Panc1 (cell line): ENCODE results near the gene PAPSS1. TPM values are rescaled to one million over a fixed set of nuclear protein-coding genes. Genes with fewer than 3 reads are reported as not detected.

Experiments used
- ATAC-seq: fragments of 200-7000 bp; cut with Tn5 transposase; 2 replicates; pipeline ENCODE4 v1.9.1; 2020; ENCODE audit warnings: mild to moderate bottlenecking, moderate library complexity
- BruUV-seq: library from RNA; stranded (reverse); fragments of 400-500 nt; replicated peaks from 2 replicates; lab custom pipeline; 2021; lab: Mats Ljungman, UMichigan
- CTCF ChIA-PET: fragments of 300-600 bp; sonication (Branson Sonifier 250); formaldehyde crosslinking; loops from one replicate; lab custom pipeline; 2022; ENCODE audit warnings: antibody characterized with exemption; lab: Charles Lee
- POLR2A ChIA-PET: fragments of 300-600 bp; sonication (Branson Sonifier 250); formaldehyde crosslinking; loops from one replicate; lab custom pipeline; 2022; ENCODE audit warnings: antibody characterized with exemption; lab: Charles Lee
- DNase-seq: peaks from one replicate; pipeline ENCODE4 v3.0.0-alpha.2; 2010; ENCODE audit warnings: low read depth, low spot score
- H3K27ac ChIP-seq: 2 replicates; pipeline ENCODE4 v1.5.1; 2011; ENCODE audit warnings: mild to moderate bottlenecking, low read length, inconsistent platforms
- H3K27me3 ChIP-seq: fragments of 200-500 bp; sonication (Bioruptor generic); 2 replicates; pipeline ENCODE4 v1.6.0; 2014; ENCODE audit warnings: low read length, inconsistent platforms; ENCODE audit not compliant: control insufficient read depth, insufficient read depth
- H3K36me3 ChIP-seq: fragments of 200-500 bp; sonication (Bioruptor generic); 2 replicates; pipeline ENCODE4 v1.5.1; 2014; ENCODE audit warnings: inconsistent platforms, mild to moderate bottlenecking, low read length, moderate library complexity; ENCODE audit not compliant: control insufficient read depth, insufficient read depth
- H3K4me1 ChIP-seq: 2 replicates; pipeline ENCODE4 v1.5.1; 2011; ENCODE audit warnings: inconsistent platforms, mild to moderate bottlenecking, low read length, moderate library complexity; ENCODE audit not compliant: control insufficient read depth, insufficient read depth
- H3K4me3 ChIP-seq, 2 experiments: 2 replicates each; pipeline ENCODE4 v1.5.1; 2011 to 2012; ENCODE audit warnings: low read depth in 2 of 2, low read length in 2 of 2, mild to moderate bottlenecking in 2 of 2, inconsistent platforms in 1 of 2, moderate library complexity in 1 of 2
- H3K9me3 ChIP-seq: fragments of 200-500 bp; sonication (Bioruptor generic); 2 replicates; pipeline ENCODE4 v1.5.1; 2014; ENCODE audit warnings: low read depth, mild to moderate bottlenecking, inconsistent platforms, low read length, moderate library complexity; ENCODE audit not compliant: control insufficient read depth, insufficient read depth
- CTCF ChIP-seq: fragments of 450-650 bp; IDR thresholded peaks from 2 replicates; pipeline ENCODE4 v1.5.1; 2017; ENCODE audit warnings: mild to moderate bottlenecking
- POLR2AphosphoS5 ChIP-seq: IDR thresholded peaks from 2 replicates; pipeline ENCODE4 v1.6.1; 2012; ENCODE audit warnings: mild to moderate bottlenecking, low read depth, low read length, moderate library complexity
- REST ChIP-seq, 2 experiments: IDR thresholded peaks; 2 replicates each; pipeline ENCODE4 v1.6.1; 2011 to 2012; ENCODE audit warnings: low read depth in 2 of 2, control low read depth in 1 of 2, low read length in 1 of 2, mild to moderate bottlenecking in 1 of 2, moderate library complexity in 1 of 2; ENCODE audit not compliant: insufficient read depth in 1 of 2
- SIN3A ChIP-seq: IDR thresholded peaks from 2 replicates; pipeline ENCODE4 v1.6.1; 2012; ENCODE audit warnings: low read depth, mild to moderate bottlenecking, low read length, moderate library complexity, borderline replicate concordance; ENCODE audit not compliant: insufficient read depth
- TCF7L2 ChIP-seq: IDR thresholded peaks from 2 replicates; pipeline ENCODE4 v1.6.1; 2011; ENCODE audit warnings: mild to moderate bottlenecking, low read depth, low read length, inconsistent platforms
- in situ Hi-C: cut with HindIII; loops from 2 replicates; pipeline ENCODE4 v1.10.0; 2016; ENCODE audit warnings: low sequenced_read_pairs, low pct_unique_long_range_greater_than_20kb
- intact Hi-C: fragments of 100-400 bp; cut with micrococcal nuclease; formaldehyde crosslinking; loops from one replicate; pipeline ENCODE4 v1.10.0; 2022; ENCODE audit not compliant: unreplicated experiment
- total RNA-seq: library from RNA; stranded (reverse); gene quantifications from one replicate; pipeline ENCODE4 v1.2.1, GENCODE V29; 2021; ENCODE audit not compliant: unreplicated experiment

Gene PAPSS1
- total RNA-seq, 1 experiment from 2014 or later: 28.1 TPM

GRCh38 chr4:107640878-107641277 lies 79.2 kb downstream of the PAPSS1 start:
- no peaks in the 10 kb centered on the region for H3K36me3 ChIP-seq
- ATAC-seq: no peak
- in situ Hi-C loops (no loop called here), intact Hi-C loops (no loop called here)
- H3K4me1 ChIP-seq: no peaks in the 10 kb centered on the region
- DNase-seq: no peak
- no peaks in the 10 kb centered on the region for H3K27me3 ChIP-seq
- POLR2A ChIA-PET: no interaction called here
- no peaks in the 10 kb centered on the region for H3K9me3 ChIP-seq
- CTCF ChIA-PET: no interaction called here
- H3K4me3 ChIP-seq: no peak overlapping the region
- no peak overlapping the region for H3K27ac ChIP-seq
- no TSS peak for BruUV-seq
- TF ChIP-seq SIN3A (no peak), CTCF (no peak), TCF7L2 (no peak), POLR2AphosphoS5 (no peak), REST (IDR thresholded peaks at IDR 0.05; ENCODE audit: insufficient read depth in 1 of 2, low read depth in 2 of 2, low read length in 1 of 2) (no peak)

- ATAC-seq (no peak), DNase-seq (no peak)
- Histone ChIP-seq H3K4me3 (no peak overlapping the region), H3K27me3 (no peaks in the 10 kb centered on the region), H3K9me3 (no peaks in the 10 kb centered on the region), H3K27ac (no peak overlapping the region), H3K36me3 (no peaks in the 10 kb centered on the region), H3K4me1 (no peaks in the 10 kb centered on the region)
- no TSS peak for BruUV-seq
- TF ChIP-seq CTCF (no peak), REST (IDR thresholded peaks at IDR 0.05; ENCODE audit: insufficient read depth in 1 of 2, low read depth in 2 of 2, low read length in 1 of 2) (no peak), TCF7L2 (no peak), POLR2AphosphoS5 (no peak), SIN3A (no peak)
- in situ Hi-C loops: no loop called here
- intact Hi-C loops: no loop called here
- CTCF ChIA-PET: no interaction called here
- POLR2A ChIA-PET: no interaction called here
Measured at GRCh38 chr4:107640197-107640596, 79.8 kb downstream of the PAPSS1 start.
